K562 (cell line): ENCODE results near the gene ABLIM2. TPM values are rescaled to one million over a fixed set of nuclear protein-coding genes. Genes with fewer than 3 reads are reported as not detected.

ENCODE experiments used
- ATAC-seq: fragments of 200-7000 bp; cut with Tn5 transposase; 3 replicates; pipeline ENCODE4 v1.9.1; 2020; ENCODE audit warnings: moderate library complexity
- BruUV-seq: library from RNA; stranded (reverse); fragments of 400-500 nt; replicated peaks from 2 replicates; lab custom pipeline; 2021; lab: Mats Ljungman, UMichigan
- CTCF ChIA-PET: fragments of 300-600 bp; formaldehyde crosslinking; extraction: SDS; loops from one replicate; lab custom pipeline; 2021; ENCODE audit warnings: low intra/inter-chr PET ratio; lab: Yijun Ruan, JAX
- POLR2A ChIA-PET: fragments of 300-600, 350-650 bp; sonication (Branson Sonifier 250); formaldehyde crosslinking; extraction: SDS; loops from one replicate; lab custom pipeline; 2021; ENCODE audit warnings: antibody characterized with exemption, inconsistent platforms; lab: Yijun Ruan, JAX
- DNase-seq, 4 experiments: peaks; one replicate each; pipeline versions ENCODE4 v3.0.0 to v3.0.0-alpha.2; 2011 to 2018; ENCODE audit warnings: low spot score in 3 of 4, mixed read lengths in 3 of 4; ENCODE audit errors: extremely low read depth in 1 of 4
- FAIRE-seq: peaks from 2 replicates; lab custom pipeline; 2011; peaks lifted over from hg19 to GRCh38; lab: Jason Lieb, UNC
- H2AFZ ChIP-seq: 2 replicates; pipeline ENCODE4 v1.6.0; 2011; ENCODE audit warnings: low read depth, low read length, control low read depth, inconsistent platforms
- H3K27ac ChIP-seq: fragments of 200-600 bp; 3 replicates; pipeline ENCODE4 v1.8.0; 2011; ENCODE audit warnings: low read depth, mild to moderate bottlenecking, control low read depth, inconsistent platforms, low read length, moderate library complexity, mixed read lengths; ENCODE audit errors: extremely low read depth
- H3K27me3 ChIP-seq, 2 experiments: fragments of 300-600 bp in 1 of 2; 2 replicates in 1 of 2; 3 replicates in 1 of 2; pipeline versions ENCODE4 v1.6.0 to v1.8.0; 2011; ENCODE audit warnings: inconsistent platforms in 2 of 2, low read length in 2 of 2, mild to moderate bottlenecking in 1 of 2, mixed read lengths in 1 of 2, moderate library complexity in 1 of 2; ENCODE audit not compliant: control insufficient read depth in 2 of 2, insufficient read depth in 2 of 2
- H3K36me3 ChIP-seq: fragments of 300-600 bp; 3 replicates; pipeline ENCODE4 v1.8.0; 2011; ENCODE audit warnings: mild to moderate bottlenecking, low read length, inconsistent platforms; ENCODE audit not compliant: control insufficient read depth, insufficient read depth
- H3K4me1 ChIP-seq, 2 experiments: fragments of 200-600 bp in 1 of 2; replicated peaks in 1 of 2; 2 replicates in 1 of 2; 3 replicates in 1 of 2; pipeline versions ENCODE4 v1.5.1 to v1.8.0; 2011; ENCODE audit warnings: inconsistent platforms in 2 of 2, low read length in 2 of 2, mild to moderate bottlenecking in 1 of 2, mixed read lengths in 1 of 2, moderate library complexity in 1 of 2; ENCODE audit not compliant: control insufficient read depth in 2 of 2, insufficient read depth in 2 of 2
- H3K4me2 ChIP-seq: 2 replicates; pipeline ENCODE4 v1.6.1; 2011; ENCODE audit warnings: low read length, control low read depth, inconsistent platforms, mixed read lengths; ENCODE audit not compliant: insufficient read depth
- H3K4me3 ChIP-seq: fragments of 200-600 bp; sonication (generic), shearing (Covaris generic); 2 replicates; pipeline ENCODE4 v1.5.1; 2016; ENCODE audit warnings: control low read depth, inconsistent platforms
- H3K79me2 ChIP-seq: fragments of 200-600 bp; 3 replicates; pipeline ENCODE4 v1.8.0; 2011; ENCODE audit warnings: low read length, inconsistent platforms; ENCODE audit not compliant: control insufficient read depth, insufficient read depth
- H3K9ac ChIP-seq, 2 experiments: 2 replicates each; pipeline versions ENCODE4 v1.6.0 to v1.6.1; 2011; ENCODE audit warnings: low read depth in 2 of 2, low read length in 2 of 2, control low read depth in 1 of 2, inconsistent platforms in 1 of 2, mild to moderate bottlenecking in 1 of 2, mixed read lengths in 1 of 2; ENCODE audit not compliant: insufficient read depth in 1 of 2
- H3K9me1 ChIP-seq: one replicate; pipeline ENCODE4 v1.6.0; 2011; ENCODE audit warnings: inconsistent platforms, mild to moderate bottlenecking, low read length, moderate library complexity; ENCODE audit not compliant: control insufficient read depth, insufficient read depth
- H3K9me3 ChIP-seq: replicated peaks from 2 replicates; pipeline ENCODE4 v1.5.1; 2011; ENCODE audit warnings: low read depth, low read length, inconsistent platforms; ENCODE audit not compliant: control insufficient read depth, insufficient read depth
- H4K20me1 ChIP-seq: replicated peaks from 2 replicates; pipeline ENCODE4 v1.6.1; 2011; ENCODE audit warnings: low read length, inconsistent platforms, mixed read lengths; ENCODE audit not compliant: control insufficient read depth, insufficient read depth
- MLX ChIP-seq, 2 experiments: fragments of 450-650 bp in 1 of 2; sonication (generic) in 1 of 2; formaldehyde crosslinking; conservative IDR thresholded peaks; 2 replicates each; pipeline versions ENCODE4 v1.4.0 to v1.8.1; 2020 to 2022; ENCODE audit warnings: mild to moderate bottlenecking in 1 of 2, missing genetic modification reagents in 1 of 2
- NCOA4 ChIP-seq: fragments of 450-650 bp; IDR thresholded peaks from 2 replicates; pipeline ENCODE4 v1.6.1; 2018; ENCODE audit warnings: mild to moderate bottlenecking; ENCODE audit not compliant: partially characterized antibody
- RFX5 ChIP-seq: IDR thresholded peaks from 2 replicates; pipeline ENCODE4 v1.6.1; 2011; ENCODE audit warnings: low read depth, mild to moderate bottlenecking, improper control_type of control experiment, low read length
- RREB1 ChIP-seq: fragments of 250-450 bp; sonication (Bioruptor Pico); IDR thresholded peaks from 2 replicates; pipeline ENCODE4 v1.4.0; 2020
- TEAD1 ChIP-seq, 2 experiments: fragments of 450-650 bp in 1 of 2; sonication (generic) in 1 of 2; formaldehyde crosslinking; IDR thresholded peaks; 2 replicates each; pipeline versions ENCODE4 v1.4.0 to v1.8.0; 2020 to 2022; ENCODE audit warnings: mild to moderate bottlenecking in 2 of 2, missing genetic modification reagents in 1 of 2
- TEAD2 ChIP-seq: fragments of 450-650 bp; IDR thresholded peaks from 2 replicates; pipeline ENCODE4 v1.6.1; 2016; ENCODE audit warnings: missing genetic modification characterization, control low read depth, missing compliant biosample characterization
- ZFPM2 ChIP-seq: fragments of 250-450 bp; sonication (Bioruptor Pico); IDR thresholded peaks from 2 replicates; pipeline ENCODE4 v1.5.1; 2022; ENCODE audit warnings: mild to moderate bottlenecking
- ZNF277 ChIP-seq: fragments of 250-450 bp; sonication (Bioruptor Pico); IDR thresholded peaks from 2 replicates; pipeline ENCODE4 v1.8.0; 2022; ENCODE audit warnings: inconsistent platforms, mild to moderate bottlenecking, moderate library complexity, borderline replicate concordance
- ZNF395 ChIP-seq: fragments of 200-800 bp; sonication (Bioruptor generic); IDR thresholded peaks from 2 replicates; pipeline ENCODE4 v1.6.1; 2017; ENCODE audit warnings: missing genetic modification characterization, missing compliant biosample characterization
- ZNF778 ChIP-seq: fragments of 450-650 bp; formaldehyde crosslinking; IDR thresholded peaks from 2 replicates; pipeline ENCODE4 v1.4.0; 2020; ENCODE audit warnings: mild to moderate bottlenecking, moderate library complexity
- ZNF780A ChIP-seq: fragments of 250-450 bp; sonication (Bioruptor Pico); IDR thresholded peaks from 2 replicates; pipeline ENCODE4 v1.5.0; 2021; ENCODE audit warnings: mild to moderate bottlenecking
- WGBS: fragments of 100-300 bp; shearing (Covaris generic); methylation state at CpG from one replicate; pipeline ENCODE4 v1.1.6; 2016; ENCODE audit warnings: low coverage, mixed read lengths; ENCODE audit not compliant: insufficient coverage; ENCODE audit errors: missing lambda C conversion rate; 5-methylcytosine and 5-hydroxymethylcytosine counted together
- in situ Hi-C: fragments of 300-500 bp; cut with MboI; formaldehyde crosslinking; loops from 4 replicates; pipeline ENCODE4 v1.15.0; 2018; ENCODE audit warnings: inconsistent platforms, mixed read lengths
- intact Hi-C: fragments of 100-400 bp; cut with micrococcal nuclease; formaldehyde crosslinking; loops from 2 replicates; pipeline ENCODE4 v1.14.2; 2022
- polyA plus RNA-seq, 8 experiments: library from polyadenylated mRNA; depleted of rRNA in 4 of 8; stranded (reverse) in 5 of 8; unstranded in 3 of 8; fragments of >200 nt; fragmentation: Nextera tagmentation in 2 of 8; fragmentation: Illumina TruSeq in 1 of 8; extraction: Ambion mirVana in 2 of 8; extraction: Trizol in 1 of 8; gene quantifications; 2 replicates each; pipeline versions ENCODE4 v1.2.1 to v1.2.3, GENCODE V29; 2011 to 2014; ENCODE audit warnings: inconsistent platforms in 1 of 8, missing spikeins in 1 of 8
- total RNA-seq, 7 experiments: library from RNA; depleted of rRNA in 6 of 7; stranded (reverse); fragments of >200 nt in 6 of 7; fragmentation: Illumina TruSeq in 2 of 7; extraction: Trizol in 2 of 7; gene quantifications; 2 replicates each; pipeline versions ENCODE4 v1.2.1 to v1.2.3, GENCODE V29; 2011 to 2021; ENCODE audit warnings: low replicate concordance in 1 of 7

The ABLIM2 gene
- total and polyA plus RNA-seq, 9 of the 15 experiments (the other 6 are each of a cell fraction or from before 2014, with no cell fraction given) = not detected

- TF ChIP-seq RREB1 = no peak
These were observed 94.5 kb downstream of the ABLIM2 start (continued) for GRCh38 chr4:8063974-8064563.

GRCh38 chr4:8061573-8061972 is 97.0 kb downstream of the ABLIM2 start:
- BruUV-seq = no TSS peak
- no peaks in the 10 kb centered on the region for H3K36me3 ChIP-seq
- no peaks in the 10 kb centered on the region for H3K4me1 ChIP-seq
- no peak overlapping the region for H3K27ac ChIP-seq
- ATAC-seq (no peak), DNase-seq (no peak), FAIRE-seq (no peak)
- H3K4me2 ChIP-seq = no peak overlapping the region
- in situ Hi-C loops (no loop called here), intact Hi-C loops (no loop called here)
- no peak overlapping the region for H3K4me3 ChIP-seq
- 1% methylated on average over 8 of the region's 8 CpGs for WGBS
- no peak overlapping the region for H3K9ac ChIP-seq
- H3K27me3 ChIP-seq = peaks cover 12 to 33% of the 10 kb centered on the region in 2 experiments; a peak in 3 of 5 replicates
- CTCF ChIA-PET = interaction anchor here (0.6 kb wide), 1 partner anchor 243 kb away, joined by 3 read pairs; no protein-coding TSS in a partner anchor
- H3K9me1 ChIP-seq = no peaks in the 10 kb centered on the region
- POLR2A ChIA-PET = no interaction called here
- H2AFZ ChIP-seq = no peak overlapping the region
- H3K9me3 ChIP-seq = no peaks in the 10 kb centered on the region
- no peaks in the 10 kb centered on the region for H3K79me2 ChIP-seq
- H4K20me1 ChIP-seq = no peaks in the 10 kb centered on the region
- TF ChIP-seq ZNF395 (no peak), MLX (CRISPR knock-in tag; conservative IDR thresholded peaks at IDR 0.05) (no peak), ZNF277 (CRISPR knock-in tag) (no peak), ZNF778 (no peak), TEAD2 (tag) (no peak), ZFPM2 (CRISPR knock-in tag) (no peak), RFX5 (no peak), ZNF780A (CRISPR knock-in tag) (no peak), TEAD1 (CRISPR knock-in tag; IDR thresholded peaks at IDR 0.05) (no peak), NCOA4 (no peak)
